Measurements from ENCODE around the gene SIGLEC10.
A peak's percentile ranks its signal among the peaks of the same experiment; 100 is the strongest.

Gene SIGLEC10

DNA sequence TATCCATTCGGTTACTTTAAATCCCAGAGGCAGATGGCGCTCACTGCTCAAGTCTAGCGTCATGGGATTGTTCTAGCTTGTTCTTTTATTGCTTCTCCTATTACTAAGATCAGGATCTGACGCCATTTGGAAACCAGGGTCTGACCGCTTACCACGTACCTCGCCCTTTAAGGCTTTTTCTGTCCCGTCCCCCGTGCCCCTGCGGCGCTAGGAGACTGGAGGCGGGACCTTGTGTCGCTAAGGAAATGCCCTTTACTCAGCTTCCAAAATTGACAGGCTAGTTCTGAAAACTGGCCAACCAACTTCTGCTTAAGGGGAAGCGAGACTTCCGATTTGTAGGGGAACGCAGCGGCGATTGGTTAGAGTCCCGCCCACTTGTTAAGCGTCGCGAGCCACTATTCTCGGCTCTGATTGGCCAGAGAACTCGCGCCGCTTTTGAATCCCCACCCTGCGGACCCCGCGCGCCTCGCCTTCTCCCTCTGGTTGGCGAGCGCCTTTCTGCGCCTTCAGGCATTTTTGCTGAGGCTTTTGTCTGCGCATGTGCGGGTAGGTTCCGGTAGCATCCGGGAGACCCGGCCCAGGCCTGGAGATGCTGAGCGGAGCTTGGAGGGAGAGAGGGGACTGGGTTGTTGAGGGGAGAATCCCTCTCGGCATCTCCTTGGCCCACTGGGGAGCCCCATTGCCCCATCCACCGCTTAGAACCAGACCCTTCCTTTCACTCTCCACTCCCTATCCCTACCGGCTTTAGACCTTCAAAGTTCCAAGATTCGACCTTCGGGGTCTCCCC lies 23.2 kb downstream of the SIGLEC10 start:
- peak; percentile 99 for DNase-seq

- DNase-seq = no peak
Measured at GRCh38 chr19:51392701-51393100, 24.7 kb downstream of the SIGLEC10 start.

DNA sequence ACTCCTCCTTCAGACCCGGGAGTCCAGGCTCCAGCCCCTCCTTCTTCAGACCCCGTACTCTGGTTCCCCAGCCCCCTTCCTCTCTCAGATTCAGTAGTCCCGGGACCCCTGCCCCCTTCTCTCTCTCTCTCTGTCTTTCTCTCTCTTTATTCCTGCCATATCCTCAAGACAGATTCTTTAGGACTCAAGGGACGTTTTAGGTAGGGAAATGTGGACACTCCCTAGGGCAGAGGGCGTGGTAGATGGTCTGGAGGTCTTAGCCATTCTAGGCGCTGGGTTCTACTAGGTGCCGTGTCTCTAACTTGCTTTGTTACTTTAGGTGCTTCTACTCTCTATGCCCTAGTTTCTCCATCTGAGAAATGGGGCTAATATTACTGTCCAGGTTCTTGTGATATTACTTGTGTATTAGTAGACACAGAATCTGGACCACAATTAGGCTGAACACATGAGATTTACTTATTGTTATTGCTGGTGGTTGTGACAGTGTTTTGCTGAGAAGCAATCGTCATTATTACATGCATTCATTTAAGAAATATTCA lies 26.3 kb downstream of the SIGLEC10 start:
- no peak for DNase-seq

DNA sequence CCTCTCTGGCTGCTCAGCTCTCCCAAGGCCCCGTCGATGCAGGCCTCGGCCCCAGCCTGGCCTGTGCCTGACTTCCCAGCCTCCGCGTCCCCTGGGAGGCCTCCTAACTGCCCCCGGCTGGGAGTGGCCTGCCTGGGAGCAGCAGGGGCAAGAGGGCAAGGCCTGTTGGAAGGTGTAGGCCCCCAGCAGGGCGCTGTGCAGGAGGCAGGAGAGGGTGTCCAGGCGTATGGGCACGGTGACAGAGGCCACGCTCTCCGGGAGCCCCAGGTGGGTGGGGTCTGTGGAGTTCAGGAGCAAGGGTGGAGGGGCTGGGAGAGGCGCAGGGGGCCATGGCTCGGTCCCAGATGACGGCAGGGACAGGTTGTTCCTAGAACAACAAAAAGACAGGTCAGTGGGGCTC lies 28.3 kb downstream of the SIGLEC10 start:
- DNase-seq = no peak

DNA sequence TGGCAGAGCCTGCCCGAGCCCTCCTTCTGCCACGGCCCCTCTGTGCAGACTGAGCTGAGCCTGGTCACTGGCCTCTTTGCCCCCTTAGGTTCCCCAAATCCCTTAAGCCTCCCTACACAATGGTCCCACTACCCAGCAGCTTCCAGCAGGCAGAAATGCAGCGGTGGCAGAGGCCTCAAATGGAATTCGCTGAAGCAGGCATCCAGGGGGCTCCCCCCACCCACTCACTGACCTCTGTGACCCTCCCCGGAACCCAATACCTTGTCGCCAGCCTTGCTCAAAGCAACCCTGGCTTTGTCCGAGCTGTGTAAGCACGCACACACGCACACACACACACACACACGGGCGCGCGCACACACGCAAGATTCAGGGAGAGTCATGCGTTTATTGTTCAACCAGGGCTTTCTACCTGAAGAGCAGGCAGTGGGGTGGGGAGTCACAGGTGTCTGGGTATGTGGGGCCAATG lies 29.5 kb downstream of the SIGLEC10 start, which contains the start of gene LIM2:
LIM2 (minus strand) TSS at position 51 of the 466 bp plus-strand sequence. CDS start 531 bp downstream, outside the sequence.
- no peak for DNase-seq

- DNase-seq = no peak
Measured at GRCh38 chr19:51386882-51387520, 30.4 kb downstream of the SIGLEC10 start.

- DNase-seq = no peak
Measured at GRCh38 chr19:51382004-51382403, 35.4 kb downstream of the SIGLEC10 start.

DNA sequence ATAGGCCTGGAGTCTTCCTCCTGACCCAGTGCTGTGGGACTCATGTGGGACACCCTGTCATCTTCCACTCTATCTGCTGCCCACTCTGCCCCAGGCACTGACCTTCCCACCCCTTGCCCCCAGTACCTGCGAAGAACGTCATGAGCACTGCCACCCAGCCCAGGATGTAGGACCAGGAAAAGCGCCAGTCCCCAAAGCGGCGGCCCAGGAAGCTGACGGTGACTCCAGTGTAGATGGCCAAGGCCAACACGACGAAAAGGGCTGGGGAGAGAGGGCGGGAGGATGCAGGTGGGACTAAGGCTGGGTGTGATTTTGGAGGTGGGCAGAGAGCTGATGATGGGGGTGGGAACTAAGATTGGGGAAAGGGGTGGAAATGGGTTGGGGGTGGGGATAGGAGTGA lies 37.1 kb downstream of the SIGLEC10 start:
- DNase-seq = no peak

DNA sequence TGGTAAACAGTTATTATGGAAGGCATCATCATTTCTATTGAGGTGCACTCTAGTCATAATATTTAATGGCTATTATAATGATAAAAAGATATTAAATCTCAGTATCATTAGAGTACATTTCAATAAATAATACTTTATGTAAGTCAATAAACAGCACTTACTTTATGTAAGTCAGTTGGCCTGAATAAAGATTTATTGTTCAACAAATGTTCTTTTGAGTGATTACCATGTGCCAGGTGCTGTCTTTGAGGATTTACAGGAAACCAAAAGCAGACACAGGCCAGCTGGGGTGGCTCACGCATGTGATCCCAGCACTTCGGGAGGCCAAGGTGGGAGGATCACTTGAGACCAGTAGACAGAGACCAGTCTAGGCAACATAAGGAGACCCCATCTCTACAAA lies 40.0 kb downstream of the SIGLEC10 start:
- no peak for DNase-seq

DNA sequence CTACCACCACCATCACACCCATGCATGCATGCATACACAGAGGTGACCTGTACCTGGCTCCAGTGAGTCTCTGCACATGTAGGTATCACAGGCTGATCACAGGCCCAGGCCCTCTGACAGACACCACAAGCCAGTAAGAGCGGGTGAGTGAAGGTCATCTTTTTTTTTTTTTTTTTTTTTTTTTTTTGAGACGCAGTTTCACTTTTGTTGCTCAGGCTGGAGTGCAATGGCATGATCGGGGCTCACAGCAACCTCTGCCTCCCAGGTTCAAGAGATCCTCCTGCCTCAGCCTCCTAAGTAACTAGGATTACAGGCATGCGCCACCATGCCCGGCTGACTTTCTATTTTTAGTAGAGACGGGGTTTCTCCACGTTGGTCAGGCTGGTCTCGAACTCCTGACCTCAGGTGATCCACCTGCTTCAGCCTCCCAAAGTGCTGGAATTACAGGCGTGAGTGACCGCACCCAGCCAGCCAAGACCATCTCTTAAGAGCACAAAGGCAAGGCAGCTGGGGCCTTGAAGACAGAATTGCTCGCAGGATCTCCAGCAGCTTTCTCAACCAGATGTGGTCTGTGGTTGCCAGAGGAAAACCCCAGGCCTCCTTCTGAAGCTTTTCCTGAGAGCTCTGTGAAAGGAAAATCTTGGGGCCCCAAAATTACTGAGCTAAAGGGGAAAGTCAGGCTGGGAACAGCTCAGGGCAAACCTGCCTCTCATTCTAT lies 41.8 kb downstream of the SIGLEC10 start:
- DNase-seq = no peak

GRCh38 chr19:51372649-51373504 lies 44.6 kb downstream of the SIGLEC10 start, which contains the start of gene NKG7:
Gene NKG7 (minus strand): TSS chr19:51372654. CDS start chr19:51372535, 119 bp downstream.
- DNase-seq = no peak

DNA sequence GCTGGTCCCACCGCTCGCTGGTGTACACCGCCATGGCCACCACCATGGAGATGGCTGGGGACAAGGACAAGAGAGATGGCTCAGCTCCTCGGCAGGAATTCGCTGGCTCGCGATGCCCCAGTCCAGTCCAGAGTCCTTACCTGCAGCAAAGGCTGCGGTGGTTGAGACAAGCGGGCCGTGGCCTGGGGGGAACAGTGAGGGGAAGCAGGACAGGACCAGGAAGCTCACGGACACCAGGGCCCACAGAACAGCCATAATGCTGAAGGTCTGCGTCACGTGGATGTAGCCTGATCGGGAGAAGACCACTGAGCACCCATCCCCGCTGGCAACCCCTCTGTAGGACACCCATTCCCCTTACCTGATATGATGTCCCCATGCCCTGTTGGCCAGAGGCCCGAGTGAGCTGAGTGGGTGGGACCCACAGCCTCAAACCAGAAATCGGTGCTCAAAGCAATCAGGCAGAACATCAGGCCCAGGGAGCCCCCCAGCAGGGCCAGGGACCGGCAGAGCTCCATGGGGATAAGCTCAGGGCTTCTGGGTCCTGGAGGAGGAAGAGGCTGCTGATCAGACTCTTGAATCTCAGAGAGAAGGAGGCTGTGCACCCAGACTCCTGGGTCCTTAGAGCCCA lies 45.3 kb downstream of the SIGLEC10 start:
- DNase-seq = no peak

DNA sequence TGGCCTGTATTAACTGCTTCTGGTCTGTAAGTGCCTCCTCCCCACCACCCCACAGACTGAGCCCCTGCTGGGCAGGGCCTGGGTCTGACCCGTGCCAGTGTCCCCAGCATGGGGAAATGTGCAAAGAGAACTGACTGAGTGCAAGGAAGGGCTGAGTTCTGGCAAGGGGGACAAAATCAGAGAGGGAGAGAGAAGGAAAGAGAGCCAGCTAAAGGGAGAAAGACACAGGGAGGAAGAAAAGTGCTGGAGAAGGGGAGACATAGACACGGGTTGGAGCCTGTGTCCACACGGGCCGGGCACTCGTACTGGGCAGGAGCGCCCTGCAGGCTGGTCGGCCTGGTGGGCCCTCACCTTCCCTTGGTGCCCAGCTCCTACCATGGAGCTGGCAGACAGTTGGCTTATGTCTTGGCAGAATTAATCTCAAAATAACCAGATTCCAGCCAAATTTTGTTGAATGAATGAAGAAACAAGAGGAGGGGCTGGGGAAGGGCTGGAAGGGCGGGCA lies 46.2 kb downstream of the SIGLEC10 start:
- DNase-seq = no peak

GRCh38 chr19:51370230-51370629 lies 47.2 kb downstream of the SIGLEC10 start:
- DNase-seq = no peak

GRCh38 chr19:51368366-51369282 lies 48.8 kb downstream of the SIGLEC10 start, which contains the start of gene CLDND2:
Gene CLDND2 (minus strand): TSS chr19:51369003. CDS start chr19:51368577, 426 bp downstream.
- no peak for DNase-seq

GRCh38 chr19:51367565-51368365 lies 49.7 kb downstream of the SIGLEC10 start:
- DNase-seq = peak; percentile 99

GRCh38 chr19:51367255-51367564 lies 50.2 kb downstream of the SIGLEC10 start:
- DNase-seq = no peak

DNA sequence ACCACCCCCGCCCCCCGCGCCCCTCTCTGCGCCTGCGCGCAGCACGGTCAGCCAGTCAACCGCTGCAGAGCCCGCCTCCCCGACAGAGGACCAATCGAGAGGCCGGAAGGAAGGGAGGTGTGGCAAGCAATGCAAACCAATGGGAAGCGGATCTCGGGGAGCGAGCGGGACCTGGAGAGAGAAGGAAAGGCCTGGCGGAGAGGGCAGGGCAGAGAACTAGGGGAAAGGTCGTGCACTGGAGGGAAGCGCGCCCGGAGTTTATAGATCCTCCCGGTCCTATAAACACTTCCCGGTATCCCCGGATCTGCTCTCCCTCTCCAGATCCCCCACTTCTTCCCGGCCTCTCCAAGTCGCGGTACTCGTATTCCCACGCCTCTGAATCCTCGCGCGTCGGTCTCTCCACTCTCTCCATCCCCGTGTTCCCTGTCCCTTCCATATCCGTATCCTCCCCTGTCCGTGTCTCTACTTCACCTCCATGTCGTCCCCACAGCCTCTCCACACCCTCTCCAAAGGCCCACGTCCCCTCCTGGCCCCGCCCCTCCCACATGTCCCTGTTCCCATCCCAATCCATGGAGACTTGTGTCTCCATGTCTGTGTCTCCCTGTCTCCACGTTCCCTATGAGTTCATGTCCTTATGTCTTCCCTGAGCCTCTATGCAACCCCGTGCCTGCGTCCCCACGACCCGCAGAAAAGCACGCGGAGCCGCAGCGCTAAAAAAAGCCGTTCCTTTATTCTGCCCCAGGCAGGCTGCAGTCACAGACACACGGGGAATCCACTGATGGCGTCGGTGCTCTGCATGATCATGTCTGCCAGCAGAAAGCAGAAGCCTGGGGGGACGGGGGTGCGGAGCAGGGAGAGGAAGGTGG lies 50.8 kb downstream of the SIGLEC10 start:
- DNase-seq = peak; percentile 98

Measured in fibroblast of skin of abdomen (primary cell).